ENCODE measurements around the gene DCDC2C.

The DCDC2C gene

DNA sequence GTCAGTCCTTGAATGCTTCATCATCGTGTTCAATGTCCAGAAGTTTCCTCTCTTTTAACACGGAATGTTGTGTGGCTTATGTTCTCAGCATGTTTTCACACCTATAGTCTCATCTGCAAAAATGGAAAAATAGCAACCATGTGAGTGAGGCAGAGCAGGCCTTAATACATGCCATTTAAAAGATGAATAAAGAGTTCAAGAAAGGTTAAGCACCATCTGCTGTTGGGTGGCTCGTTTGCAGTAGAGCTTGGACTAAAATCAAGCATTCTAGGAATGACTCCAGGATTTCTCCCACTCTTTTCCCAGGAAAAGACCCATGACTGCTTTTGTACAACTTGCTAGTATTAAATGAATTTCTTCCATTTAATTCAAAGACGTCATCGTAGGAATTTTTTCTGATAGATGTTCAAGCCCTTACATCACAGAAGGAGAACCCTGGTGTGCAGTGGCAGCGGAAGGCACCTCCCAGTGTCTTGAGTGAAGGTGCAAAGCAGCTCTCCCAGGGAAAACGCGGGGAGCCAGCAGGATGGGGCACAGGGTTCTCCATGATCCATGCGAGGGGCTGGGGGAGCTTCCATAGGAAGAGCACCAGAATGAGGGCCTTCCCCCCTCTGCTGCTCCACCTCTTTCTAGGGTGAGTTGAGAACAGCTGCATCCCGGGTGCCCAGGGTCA, 9.6 kb downstream of the DCDC2C start:
- no peak for FAIRE-seq

DNA sequence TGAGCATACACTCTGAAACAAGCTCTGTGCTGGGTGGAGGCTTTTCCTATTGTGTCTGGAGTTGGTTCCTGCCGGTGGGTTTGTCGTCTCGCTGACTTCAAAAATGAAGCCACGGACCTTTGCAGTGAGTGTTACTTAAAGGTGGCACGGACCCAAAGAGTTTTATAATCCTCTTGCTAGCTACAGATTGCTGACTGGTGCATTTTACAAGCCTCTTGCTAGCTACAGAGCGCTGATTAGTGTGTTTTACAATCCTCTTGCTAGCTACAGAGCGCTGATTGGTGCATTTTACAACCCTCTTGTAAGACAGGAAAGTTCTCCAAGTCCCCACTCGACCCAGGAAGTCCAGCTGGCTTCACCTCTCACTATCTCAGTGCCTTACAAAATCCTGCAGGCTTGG, 15.3 kb downstream of the DCDC2C start:
- no peak for FAIRE-seq

DNA sequence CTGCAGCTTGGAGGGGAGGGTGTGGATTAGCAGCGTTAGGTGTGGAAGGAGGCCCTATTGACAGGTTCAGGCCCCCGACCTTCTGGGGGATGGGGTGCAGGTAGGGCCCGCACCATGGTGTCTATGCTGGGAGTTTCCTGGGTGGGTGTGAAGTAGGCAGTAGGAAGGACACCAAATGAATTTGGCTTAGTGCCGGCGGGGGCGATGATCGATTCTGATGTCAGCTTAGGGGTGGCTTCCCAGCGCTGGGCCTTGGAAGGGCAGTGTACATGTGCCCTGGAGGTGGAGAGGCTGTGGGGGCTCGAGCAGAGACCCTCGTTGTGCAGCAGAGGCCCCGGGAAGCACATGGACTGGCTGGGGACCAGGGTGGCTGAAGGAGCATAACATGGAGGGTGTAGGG, 21.6 kb downstream of the DCDC2C start:
- FAIRE-seq: no peak

DNA sequence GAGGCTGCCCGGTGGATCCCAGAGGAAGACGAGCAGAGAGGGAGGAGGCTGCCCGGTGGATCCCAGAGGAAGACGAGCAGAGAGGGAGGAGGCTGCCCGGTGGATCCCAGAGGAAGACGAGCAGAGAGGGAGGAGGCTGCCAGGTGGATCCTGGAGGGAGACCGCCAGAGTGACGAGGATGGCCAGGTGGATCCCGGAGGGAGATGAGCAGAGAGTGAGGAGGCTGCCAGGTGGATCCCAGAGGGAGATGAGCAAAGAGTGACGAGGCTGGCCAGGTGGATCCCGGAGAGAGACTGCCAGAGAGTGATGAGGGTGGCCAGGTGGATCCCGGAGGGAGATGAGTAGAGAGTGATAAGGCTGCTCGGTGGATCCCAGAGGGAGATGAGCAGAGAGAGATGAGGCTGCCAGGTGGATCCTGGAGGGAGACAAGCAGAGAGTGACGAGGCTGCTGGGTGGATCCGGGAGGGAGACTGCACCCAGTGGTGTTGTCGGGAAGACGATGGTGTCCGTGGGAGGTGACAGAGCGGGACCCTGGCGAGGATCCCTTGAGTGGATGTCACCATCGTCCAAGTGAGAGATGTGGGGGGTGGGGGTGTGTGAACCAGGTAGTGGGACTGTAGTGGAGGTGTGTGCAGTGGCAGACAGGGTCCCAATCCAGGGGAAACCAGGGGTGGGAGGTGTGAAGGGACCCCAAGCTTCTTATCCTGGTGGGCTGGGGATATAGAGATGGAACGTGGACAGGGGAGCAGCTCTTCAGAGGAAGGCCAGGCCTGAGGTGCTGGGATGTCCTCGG, 22.3 kb downstream of the DCDC2C start:
- FAIRE-seq: no peak

DNA sequence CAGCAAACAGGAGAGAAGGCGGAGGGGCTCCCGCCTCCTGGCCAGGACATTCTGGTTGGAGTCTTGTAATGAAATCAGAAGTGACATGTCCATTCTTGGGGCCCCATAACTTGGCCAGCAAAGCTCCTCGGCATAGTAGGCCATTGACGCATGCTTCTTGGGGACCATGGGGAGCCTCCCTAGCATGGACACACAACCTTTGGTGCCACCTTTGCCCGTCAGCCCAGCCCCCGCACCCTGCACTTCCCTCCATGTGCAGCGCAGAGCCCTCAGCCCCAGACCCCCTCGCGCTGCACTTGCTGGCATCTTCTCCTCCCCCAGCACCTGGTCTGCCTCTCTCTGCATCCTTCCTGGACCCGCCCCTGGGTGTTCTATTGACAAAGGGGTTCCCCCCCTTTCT, 23.1 kb downstream of the DCDC2C start:
- no peak for FAIRE-seq

DNA sequence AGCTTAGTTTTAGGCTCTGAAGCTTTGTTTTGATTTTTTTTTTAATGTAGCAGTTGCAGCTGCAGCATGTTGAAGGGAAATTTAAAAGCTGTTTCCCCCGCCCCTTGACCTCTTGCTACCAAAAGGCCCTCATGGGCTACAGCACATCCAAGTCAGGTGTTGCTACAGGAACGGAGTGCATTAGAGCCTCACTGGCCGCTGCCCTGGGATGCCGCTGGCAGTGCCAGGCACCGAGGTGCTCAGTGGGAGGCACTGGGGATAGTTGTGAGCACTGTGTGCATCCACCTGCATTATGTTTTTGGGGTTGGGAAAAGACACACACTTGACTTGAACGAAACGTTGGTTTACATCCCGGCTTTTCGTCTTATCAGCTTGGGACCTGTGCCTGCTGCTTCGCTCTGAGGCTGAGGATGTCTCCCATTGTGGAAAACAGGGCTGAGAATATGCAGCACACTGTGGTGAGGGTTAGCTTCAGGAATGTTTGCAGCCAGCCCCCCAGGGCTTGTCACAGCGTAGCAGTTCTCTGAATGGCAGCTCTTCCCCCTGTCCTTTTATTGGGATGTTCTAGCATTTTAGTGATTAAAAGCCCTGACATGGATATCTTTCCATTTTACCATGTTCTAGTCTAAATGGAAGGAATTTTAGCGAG, 24.1 kb downstream of the DCDC2C start:
- no peak for FAIRE-seq

DNA sequence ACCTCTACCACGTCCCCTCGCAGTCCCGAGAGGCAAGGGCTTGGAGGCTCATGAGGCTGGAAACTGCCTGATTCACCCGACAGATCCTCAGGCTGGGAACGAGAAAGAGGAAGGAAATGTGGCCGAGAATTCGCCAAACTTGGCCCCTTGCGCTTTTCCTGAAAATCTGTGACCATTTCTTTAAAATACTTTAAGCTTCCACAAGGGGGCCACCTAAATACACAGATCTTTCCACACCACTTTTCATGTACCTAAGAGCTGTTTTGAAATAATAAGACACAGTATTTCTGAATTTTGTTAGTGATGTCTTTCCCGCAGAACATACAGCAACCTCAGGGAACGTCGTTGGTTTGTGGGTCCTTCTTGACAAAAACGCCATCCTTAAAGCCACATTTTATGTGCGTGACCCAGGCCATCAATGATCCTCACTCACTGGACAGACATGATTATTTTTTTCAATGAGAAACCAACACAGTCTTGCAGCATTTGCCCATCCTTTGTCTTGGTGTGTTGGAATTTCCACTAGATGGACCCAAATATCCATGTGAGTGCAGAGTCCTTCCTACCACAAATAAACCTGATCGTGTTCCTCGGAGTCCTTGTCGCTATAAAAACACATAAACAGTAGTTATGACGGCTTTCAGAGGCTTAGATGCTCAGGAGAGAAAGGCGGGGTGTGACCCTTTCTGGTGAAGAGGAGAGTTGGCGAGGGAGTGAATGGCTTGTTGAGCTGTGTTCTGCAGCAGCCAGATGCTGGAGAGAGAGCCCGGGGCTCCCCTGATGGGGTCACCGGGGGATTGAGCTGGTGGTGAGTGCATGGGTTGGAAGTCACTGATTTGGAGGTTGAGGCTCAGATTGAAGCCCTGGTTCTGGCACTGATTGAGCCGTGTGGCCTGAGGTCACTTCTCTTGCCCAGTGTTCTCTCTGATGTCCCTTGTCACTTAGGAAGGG, 25.0 kb downstream of the DCDC2C start:
- FAIRE-seq: peak; percentile 33

DNA sequence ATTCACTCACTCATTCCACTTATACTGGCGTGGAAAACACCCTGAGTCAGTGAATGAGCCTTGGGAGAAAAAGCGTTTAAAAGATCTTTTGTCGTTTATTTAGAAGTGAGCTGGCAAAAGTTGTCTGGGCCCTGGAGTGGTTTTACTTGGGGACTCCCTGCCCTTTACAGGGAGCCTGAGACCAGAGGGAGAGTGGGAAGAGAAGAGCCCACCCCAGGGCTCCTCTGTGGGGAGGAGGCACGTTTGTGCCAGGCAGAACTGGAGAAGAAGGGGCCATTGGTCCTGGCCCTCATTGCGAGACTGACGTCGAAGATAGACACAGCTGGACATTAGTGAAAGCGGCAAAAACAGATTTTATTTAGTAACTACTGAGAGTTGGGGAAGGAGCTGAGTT, 25.7 kb downstream of the DCDC2C start:
- no peak for FAIRE-seq

DNA sequence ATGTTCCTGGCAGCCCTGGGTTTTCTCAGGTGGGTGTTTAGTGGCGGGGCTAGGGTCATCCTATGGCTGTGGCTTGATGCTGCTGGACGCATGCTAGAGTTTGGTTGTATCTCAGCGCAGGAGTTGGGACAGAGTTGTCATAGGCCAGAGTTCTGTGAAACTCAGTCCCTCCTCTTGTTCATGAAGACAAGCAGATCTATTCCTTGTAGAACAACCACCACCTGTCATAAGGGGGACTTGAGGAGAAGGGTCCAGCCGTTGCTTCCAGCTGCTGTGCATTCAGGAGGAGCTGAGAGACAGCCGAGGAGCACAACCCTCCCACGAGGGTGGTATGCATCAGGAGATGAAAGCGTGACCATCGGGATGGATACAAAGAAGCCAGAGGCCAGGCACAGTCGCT, 26.4 kb downstream of the DCDC2C start:
- no peak for FAIRE-seq

DNA sequence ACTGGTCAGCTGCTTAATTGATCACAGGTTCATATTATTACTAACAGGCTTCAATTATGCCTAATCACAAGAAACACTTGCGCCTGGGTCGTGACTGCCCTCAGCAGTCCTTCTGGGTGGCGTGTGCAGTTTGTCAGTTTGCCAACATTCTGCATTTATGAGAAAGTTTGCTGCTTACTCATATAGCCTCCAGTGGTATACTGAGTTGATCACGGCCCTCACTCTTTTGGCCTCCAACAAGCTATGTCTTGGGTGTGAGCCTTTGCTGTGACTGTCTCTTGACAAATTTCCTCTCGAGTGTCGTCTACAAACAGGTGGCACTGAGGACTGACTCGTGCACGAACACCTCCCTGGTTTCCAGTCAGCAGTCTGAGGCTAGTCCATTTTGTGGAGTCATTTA, 27.3 kb downstream of the DCDC2C start:
- FAIRE-seq: no peak

DNA sequence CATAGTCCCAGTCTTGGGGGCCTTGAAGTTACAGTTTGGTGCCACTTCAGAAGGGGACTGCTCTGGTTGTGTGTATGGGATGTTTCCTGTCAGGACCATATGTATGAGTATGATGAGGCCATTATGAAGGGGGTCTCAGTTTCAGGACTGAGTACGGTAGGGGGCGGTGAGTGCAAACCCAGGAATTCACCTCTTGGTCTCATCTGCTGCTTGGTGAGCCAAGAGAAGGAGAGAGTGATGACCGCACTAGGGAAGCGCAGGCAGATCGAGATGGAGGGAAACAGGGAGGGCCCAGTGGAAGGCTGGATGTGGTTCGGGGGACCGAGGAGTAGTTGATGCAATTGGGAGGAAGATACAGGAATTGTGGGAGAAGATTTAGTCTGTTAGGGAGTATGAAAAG, 28.5 kb downstream of the DCDC2C start:
- no peak for FAIRE-seq

DNA sequence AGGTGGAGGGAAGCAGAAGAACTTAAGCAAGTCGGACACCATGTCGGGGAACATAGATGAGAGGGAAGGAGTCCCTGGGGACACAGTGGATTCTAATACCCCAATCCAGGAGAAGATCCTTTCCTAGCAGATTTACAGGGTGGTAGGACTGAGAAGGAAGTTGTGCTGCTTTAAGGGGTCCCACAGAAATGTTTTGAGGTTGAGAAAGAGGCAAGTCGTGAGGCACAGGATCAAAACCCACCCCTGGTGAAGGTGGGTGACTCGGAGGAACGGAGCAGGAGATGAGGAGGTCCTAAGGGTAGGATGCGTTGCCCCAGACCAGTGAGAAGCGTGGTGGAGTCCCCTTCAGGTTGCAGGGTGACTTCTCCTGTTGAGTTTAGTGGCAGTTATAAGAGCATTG, 32.7 kb downstream of the DCDC2C start:
- no peak for FAIRE-seq

DNA sequence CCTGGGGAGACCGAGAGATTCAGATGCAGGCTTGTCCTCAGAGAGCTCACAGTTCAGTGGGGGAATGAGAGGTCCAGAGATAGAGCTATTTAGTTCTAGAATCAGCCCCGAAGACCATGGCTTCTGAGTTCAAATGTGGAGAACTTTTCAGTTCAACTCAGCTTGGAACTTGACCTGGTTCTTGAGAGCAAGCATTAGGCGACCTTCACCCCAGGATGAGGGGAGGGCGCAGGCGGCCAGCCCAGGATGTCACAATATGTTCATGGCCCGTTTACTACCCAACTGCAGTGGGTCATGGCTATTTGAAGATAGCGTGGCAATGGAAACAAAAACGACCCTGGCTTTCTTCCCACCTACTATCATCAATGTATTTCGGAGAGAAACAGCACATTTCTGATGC, 33.8 kb downstream of the DCDC2C start:
- FAIRE-seq: no peak

DNA sequence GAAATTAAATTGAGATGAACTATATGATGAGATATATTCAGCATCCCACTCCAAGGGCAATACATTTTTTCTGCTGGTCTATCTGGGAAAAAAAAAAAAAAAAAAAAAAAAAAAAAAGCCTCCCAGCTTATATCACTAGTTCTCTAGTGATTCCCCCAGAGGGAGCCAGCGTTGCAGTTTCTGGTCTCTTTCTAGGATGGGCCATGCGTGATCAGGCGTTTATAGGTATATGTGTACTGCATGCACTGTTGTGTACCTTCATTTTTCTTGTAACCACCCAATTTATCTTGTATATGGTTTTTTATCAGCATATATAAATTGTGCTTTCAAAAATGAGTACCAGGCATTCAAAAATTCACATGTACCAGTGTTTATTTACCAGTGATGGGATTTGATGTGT, 35.1 kb downstream of the DCDC2C start:
- FAIRE-seq: peak; percentile 84

DNA sequence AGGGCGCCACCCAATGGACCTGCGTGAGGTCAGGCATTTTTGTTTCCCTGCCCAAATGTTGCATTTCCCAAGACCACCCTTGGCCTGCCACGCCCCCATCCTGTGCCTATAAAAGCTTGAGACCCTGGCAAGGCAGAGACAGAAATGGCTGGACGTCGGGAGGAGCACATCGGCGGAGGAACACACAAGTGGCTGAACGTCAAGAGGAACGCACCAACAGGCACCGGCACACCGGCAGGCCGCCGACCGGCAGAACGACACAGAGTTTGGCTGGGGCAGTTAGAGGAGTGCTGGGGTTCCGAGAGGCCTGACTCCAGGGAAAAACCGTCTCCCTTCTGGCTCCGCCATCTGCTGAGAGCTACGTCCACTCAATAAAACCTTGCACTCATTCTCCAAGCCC, 35.9 kb downstream of the DCDC2C start:
- no peak for FAIRE-seq

DNA sequence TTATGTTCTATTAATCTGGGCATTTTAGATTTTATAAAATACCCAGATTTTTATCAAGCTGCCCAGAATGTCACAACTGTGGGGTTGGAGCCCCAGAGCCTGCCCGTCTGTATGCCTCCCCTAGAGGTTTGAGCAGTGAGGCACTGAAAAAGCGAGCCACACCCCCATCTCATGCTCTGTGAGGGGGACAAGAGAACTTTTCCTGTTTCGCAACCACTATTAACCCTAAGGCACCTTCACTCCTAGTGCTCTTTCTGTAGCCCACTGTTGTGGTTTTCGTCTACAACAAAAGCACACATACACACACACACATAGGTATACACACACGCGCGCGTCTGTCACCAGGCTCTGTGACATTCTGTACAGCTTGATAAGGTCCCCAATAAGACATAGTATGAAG, 38.0 kb downstream of the DCDC2C start:
- no peak for FAIRE-seq

DNA sequence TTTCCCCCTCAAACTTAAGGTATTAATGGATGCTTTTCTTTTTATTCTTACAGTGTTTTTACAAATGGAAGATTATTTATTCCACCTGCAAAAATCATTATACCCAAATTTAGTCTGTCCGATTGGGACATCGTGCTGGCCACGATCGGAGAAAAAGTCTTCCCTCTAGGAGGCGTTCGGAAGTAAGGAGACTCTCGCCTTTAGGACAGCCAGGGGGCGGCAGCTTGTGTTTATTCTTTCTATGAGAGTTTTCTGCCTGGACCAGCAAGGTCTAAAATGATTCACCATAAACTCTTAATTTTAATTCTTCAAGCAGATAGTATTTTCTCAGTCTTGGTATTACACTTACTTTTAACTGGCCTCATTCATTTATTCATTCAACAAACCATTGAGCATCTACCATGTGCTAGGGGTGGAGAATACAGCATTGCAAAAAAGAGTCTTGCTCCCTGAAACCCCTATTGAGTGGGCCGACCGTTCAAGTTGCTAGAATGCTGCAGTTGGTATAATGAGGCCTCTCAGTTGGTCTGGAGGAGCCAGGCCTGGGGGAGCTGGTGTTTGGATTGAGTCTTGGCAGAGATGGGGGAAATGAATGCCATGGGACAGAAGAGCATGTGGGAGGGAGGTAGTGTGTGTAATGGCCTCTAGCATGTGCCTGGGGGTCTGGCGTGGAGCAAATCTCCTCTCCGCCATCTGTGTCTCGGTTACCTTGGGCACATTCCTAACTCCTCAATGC, 38.7 kb downstream of the DCDC2C start:
- FAIRE-seq: no peak

DNA sequence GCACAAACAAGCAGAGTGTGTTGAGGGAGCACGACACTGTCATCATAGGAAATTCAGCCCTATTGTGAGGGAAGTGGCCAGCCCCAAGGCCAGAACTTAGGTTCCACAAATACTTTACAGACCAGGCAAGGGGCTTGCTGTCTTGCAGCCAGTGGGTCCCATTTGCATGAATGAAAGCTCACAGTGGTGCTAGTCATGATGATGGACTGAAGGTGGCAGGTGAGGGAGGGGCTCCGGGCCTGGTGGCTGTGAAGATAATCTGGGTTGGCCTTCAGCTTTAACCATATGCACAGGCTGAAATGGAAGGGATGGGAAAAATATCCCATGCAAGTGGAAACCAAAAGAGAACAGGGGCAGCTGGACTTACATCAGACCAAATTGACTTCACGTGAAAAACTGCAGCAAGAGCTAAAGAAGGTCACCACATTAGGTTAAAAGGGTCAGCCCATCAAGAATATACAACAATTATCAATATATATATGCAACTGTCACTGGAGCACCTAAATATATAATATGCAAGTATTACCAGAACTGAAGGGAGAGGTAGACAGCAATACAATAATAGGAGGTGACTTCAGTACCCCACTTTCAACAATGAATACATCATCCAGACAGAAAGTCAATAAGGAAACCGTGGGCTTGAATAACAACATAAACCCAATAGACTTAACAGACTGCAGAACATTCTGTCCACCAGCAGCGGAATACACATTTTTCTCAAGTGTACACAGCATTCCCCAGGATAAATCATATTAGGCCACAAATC, 39.6 kb downstream of the DCDC2C start:
- no peak for FAIRE-seq

DNA sequence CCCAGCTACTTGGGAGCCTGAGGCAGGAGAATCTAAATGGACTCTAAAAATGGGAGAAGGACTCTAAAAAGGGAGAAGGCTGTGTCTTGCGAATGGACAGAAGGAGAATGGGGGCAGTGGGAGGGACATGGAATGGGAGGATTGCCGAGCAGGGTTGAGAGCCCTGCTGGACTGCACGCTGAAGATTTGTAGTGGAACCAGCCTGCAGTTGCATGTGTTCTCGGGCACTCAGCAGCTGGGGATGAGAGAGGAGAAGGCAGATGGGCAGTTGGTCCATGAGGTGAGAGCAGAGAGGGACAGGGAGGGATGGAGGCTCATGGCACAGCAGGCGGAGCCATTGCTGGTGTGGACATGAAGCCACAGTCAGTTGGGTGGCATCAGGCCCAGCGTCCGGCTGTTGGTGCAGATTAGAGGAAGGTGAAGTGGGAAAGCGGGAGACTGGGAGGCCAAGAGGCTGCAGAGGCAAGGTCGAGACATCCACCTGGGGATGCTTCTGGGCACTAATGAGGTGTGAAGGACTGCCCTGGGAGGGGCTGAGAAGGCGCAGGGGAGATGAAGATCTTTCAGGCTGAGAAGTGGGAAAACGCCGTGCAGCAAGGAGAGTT, 40.7 kb downstream of the DCDC2C start:
- no peak for FAIRE-seq

DNA sequence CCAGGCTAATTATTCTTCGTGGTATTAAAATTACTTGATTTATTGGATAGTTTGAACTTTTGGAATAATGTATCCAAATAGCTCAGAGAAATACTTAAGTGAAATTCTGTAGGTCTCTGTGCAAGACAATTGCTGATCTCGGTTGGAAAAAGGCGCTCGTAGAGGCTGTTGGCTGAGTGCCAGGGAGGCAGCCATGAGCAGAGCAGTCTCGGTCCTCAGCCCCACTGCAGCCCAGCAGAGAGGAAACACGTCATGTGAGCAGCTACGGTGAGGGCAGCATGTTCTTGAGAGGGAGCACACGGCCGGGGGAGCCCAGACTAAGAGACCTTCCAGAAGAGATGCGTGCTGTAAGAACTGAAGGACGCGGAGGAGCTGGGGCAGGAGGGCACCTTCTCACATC, 42.5 kb downstream of the DCDC2C start:
- FAIRE-seq: no peak

DNA sequence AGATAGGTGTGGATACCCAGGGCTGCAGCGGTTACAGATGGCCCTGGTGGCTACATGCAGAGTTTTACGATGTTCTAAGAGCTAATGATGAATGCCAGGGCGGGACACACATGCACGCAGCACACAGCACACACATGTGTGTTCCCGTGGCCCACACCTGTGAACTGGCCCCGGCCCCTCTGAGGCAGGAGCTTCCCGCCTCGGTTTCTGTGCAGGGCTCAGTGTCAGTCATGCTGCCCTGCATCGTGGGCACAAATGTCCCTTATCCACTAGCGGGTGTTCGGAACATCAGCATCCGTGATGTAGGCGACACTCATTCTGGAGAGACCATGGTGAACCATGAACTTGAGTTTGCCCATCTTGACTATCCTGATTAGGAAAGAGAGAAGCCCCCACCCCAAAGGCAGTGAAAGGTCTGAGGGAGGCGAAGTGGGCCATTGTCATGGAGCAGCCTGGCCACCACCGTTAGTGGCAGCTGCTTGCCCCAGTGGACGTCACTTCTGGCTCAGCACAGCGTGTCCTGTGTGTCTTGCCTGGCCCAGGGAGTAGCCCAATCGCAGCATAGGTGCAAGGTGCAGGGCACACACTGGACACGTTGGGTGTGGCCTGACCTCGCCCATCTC, 43.8 kb downstream of the DCDC2C start:
- FAIRE-seq: no peak

Data from TTC549 (cell line).